Measurements from ENCODE around the gene NLRP12. TPM values are rescaled to one million over a fixed set of nuclear protein-coding genes. Genes with fewer than 3 reads are reported as not detected.

Gene NLRP12
- total RNA-seq, 2 donors from 2014 or later, result 0.34 to 0.57 TPM

- peak overlapping the region; percentile 19 for H3K4me3 Mint-ChIP-seq
- ATAC-seq (no peak), DNase-seq (no peak)
- H3K9me3 ChIP-seq (ENCODE audit: control insufficient read depth, low read length, poor library complexity, severe bottlenecking), result no peaks in the 10 kb centered on the region
- peaks cover 10% of the 10 kb centered on the region for H3K27me3 Mint-ChIP-seq
- no peaks in the 10 kb centered on the region for H3K4me1 Mint-ChIP-seq
- H3K36me3 Mint-ChIP-seq (ENCODE audit: low read depth), result peaks cover under 1% of the 10 kb centered on the region
- H3K27ac Mint-ChIP-seq, result no peak overlapping the region
Observed at GRCh38 chr19:53818756-53819155, 5.4 kb downstream of the NLRP12 start.

DNA sequence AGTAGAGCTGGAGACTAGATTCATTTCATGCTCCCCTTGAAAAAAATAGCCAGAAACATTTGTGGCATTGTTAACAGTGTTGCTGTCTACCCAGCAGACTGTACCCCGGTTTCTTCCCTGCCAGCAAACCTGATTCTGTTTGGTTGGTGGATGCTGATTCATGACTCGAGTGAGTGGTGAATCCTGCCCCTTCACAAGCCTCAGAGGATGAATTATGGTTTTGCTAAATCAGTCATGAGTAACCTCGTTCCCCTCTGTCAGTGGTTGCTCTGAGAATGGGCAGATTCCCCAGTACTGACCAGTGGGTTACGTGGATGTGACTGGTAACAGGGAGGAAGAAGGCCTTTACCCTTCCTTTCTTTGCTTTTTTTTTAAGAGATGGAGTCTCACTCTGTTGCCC is 10.1 kb downstream of the NLRP12 start:
- DNase-seq (no peak), ATAC-seq (no peak)
- H3K27me3 Mint-ChIP-seq, result no peaks in the 10 kb centered on the region
- no peak overlapping the region for H3K4me3 Mint-ChIP-seq
- H3K27ac Mint-ChIP-seq, result no peak overlapping the region
- no peaks in the 10 kb centered on the region for H3K36me3 Mint-ChIP-seq (ENCODE audit: low read depth)
- no peaks in the 10 kb centered on the region for H3K9me3 ChIP-seq (ENCODE audit: control insufficient read depth, low read length, poor library complexity, severe bottlenecking)
- no peaks in the 10 kb centered on the region for H3K4me1 Mint-ChIP-seq

GRCh38 chr19:53812335-53812734 is 11.8 kb downstream of the NLRP12 start:
- DNase-seq, result no peak
- no peaks in the 10 kb centered on the region for H3K9me3 ChIP-seq (ENCODE audit: control insufficient read depth, low read length, poor library complexity, severe bottlenecking)
- Mint-ChIP-seq H3K4me1 (no peaks in the 10 kb centered on the region), H3K36me3 (ENCODE audit: low read depth) (no peaks in the 10 kb centered on the region), H3K4me3 (no peak overlapping the region), H3K27ac (no peak overlapping the region), H3K27me3 (peaks cover under 1% of the 10 kb centered on the region)
- ATAC-seq, result no peak

DNA sequence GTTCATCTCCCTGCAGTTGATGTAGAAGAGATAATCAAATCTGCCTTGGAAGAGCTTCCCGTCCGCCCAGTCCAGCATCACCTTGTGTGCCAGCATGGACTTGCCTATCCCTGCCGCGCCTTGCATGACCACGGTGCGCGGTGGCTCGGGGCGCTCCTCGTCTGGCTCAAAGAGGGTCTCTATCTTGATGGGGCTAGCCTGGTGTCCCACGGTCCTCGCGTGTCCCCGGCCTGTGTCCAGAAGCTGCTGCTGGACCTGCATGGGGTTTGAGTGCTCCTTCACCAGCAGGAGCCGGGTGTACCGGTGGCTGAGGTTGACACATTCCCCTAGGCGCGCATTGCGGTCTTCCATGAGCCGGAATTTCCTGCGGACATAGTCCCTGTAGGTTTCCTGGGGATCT is 13.2 kb downstream of the NLRP12 start:
- no peaks in the 10 kb centered on the region for H3K9me3 ChIP-seq (ENCODE audit: control insufficient read depth, low read length, poor library complexity, severe bottlenecking)
- Mint-ChIP-seq H3K36me3 (ENCODE audit: low read depth) (no peaks in the 10 kb centered on the region), H3K4me3 (no peak overlapping the region), H3K27ac (no peak overlapping the region), H3K27me3 (peaks cover 4% of the 10 kb centered on the region), H3K4me1 (no peaks in the 10 kb centered on the region)
- ATAC-seq, result no peak
- DNase-seq, result no peak

- Mint-ChIP-seq H3K36me3 (ENCODE audit: low read depth) (no peaks in the 10 kb centered on the region), H3K4me3 (no peak overlapping the region), H3K27ac (no peak overlapping the region), H3K4me1 (no peaks in the 10 kb centered on the region), H3K27me3 (peaks cover 4% of the 10 kb centered on the region)
- no peaks in the 10 kb centered on the region for H3K9me3 ChIP-seq (ENCODE audit: control insufficient read depth, low read length, poor library complexity, severe bottlenecking)
- DNase-seq (no peak), ATAC-seq (no peak)
Observed at GRCh38 chr19:53810187-53810546, 13.9 kb downstream of the NLRP12 start.

GRCh38 chr19:53809518-53810186 is 14.5 kb downstream of the NLRP12 start:
- no peaks in the 10 kb centered on the region for H3K9me3 ChIP-seq (ENCODE audit: control insufficient read depth, low read length, poor library complexity, severe bottlenecking)
- H3K27ac Mint-ChIP-seq, result no peak overlapping the region
- no peaks in the 10 kb centered on the region for H3K4me1 Mint-ChIP-seq
- no peaks in the 10 kb centered on the region for H3K36me3 Mint-ChIP-seq (ENCODE audit: low read depth)
- ATAC-seq (no peak), DNase-seq (no peak)
- H3K4me3 Mint-ChIP-seq, result no peak overlapping the region
- peaks cover 4% of the 10 kb centered on the region for H3K27me3 Mint-ChIP-seq

GRCh38 chr19:53808710-53809125 is 15.4 kb downstream of the NLRP12 start:
- no peak overlapping the region for H3K4me3 Mint-ChIP-seq
- DNase-seq, result no peak
- H3K27me3 Mint-ChIP-seq, result peaks cover 4% of the 10 kb centered on the region
- H3K9me3 ChIP-seq (ENCODE audit: control insufficient read depth, low read length, poor library complexity, severe bottlenecking), result no peaks in the 10 kb centered on the region
- no peak for ATAC-seq
- H3K27ac Mint-ChIP-seq, result no peak overlapping the region
- no peaks in the 10 kb centered on the region for H3K36me3 Mint-ChIP-seq (ENCODE audit: low read depth)
- no peaks in the 10 kb centered on the region for H3K4me1 Mint-ChIP-seq

- ATAC-seq (no peak), DNase-seq (no peak)
- Mint-ChIP-seq H3K27me3 (no peaks in the 10 kb centered on the region), H3K27ac (no peak overlapping the region), H3K36me3 (ENCODE audit: low read depth) (no peaks in the 10 kb centered on the region), H3K4me3 (no peak overlapping the region), H3K4me1 (no peaks in the 10 kb centered on the region)
- H3K9me3 ChIP-seq (ENCODE audit: control insufficient read depth, low read length, poor library complexity, severe bottlenecking), result no peaks in the 10 kb centered on the region
Observed at GRCh38 chr19:53801257-53801656, 22.9 kb downstream of the NLRP12 start.

- Mint-ChIP-seq H3K4me1 (peaks cover 2% of the 10 kb centered on the region), H3K36me3 (ENCODE audit: low read depth) (no peaks in the 10 kb centered on the region), H3K27ac (no peak overlapping the region), H3K4me3 (no peak overlapping the region), H3K27me3 (peaks cover 4% of the 10 kb centered on the region)
- no peaks in the 10 kb centered on the region for H3K9me3 ChIP-seq (ENCODE audit: control insufficient read depth, low read length, poor library complexity, severe bottlenecking)
- DNase-seq (no peak), ATAC-seq (no peak)
Observed at GRCh38 chr19:53795019-53795418, 29.1 kb downstream of the NLRP12 start.

- H3K36me3 Mint-ChIP-seq (ENCODE audit: low read depth), result no peaks in the 10 kb centered on the region
Observed at GRCh38 chr19:53792721-53793433, 31.2 kb downstream of the NLRP12 start.

GRCh38 chr19:53789708-53790678 is 34.1 kb downstream of the NLRP12 start:
- Mint-ChIP-seq H3K36me3 (ENCODE audit: low read depth) (no peaks in the 10 kb centered on the region), H3K27me3 (peaks cover 15% of the 10 kb centered on the region), H3K4me3 (no peak overlapping the region), H3K27ac (no peak overlapping the region), H3K4me1 (peaks cover 2% of the 10 kb centered on the region)
- H3K9me3 ChIP-seq (ENCODE audit: control insufficient read depth, low read length, poor library complexity, severe bottlenecking), result no peaks in the 10 kb centered on the region
- ATAC-seq (no peak), DNase-seq (no peak)

More at GRCh38 chr19:53792721-53793433, 31.2 kb downstream of the NLRP12 start:
- Mint-ChIP-seq H3K27me3 (peaks cover 6% of the 10 kb centered on the region), H3K27ac (no peak overlapping the region), H3K4me3 (no peak overlapping the region), H3K4me1 (peaks cover 2% of the 10 kb centered on the region)
- peak; percentile 100 for ATAC-seq
- no peaks in the 10 kb centered on the region for H3K9me3 ChIP-seq (ENCODE audit: control insufficient read depth, low read length, poor library complexity, severe bottlenecking)
- peak; percentile 43 to 65 (median 59) for DNase-seq

DNA sequence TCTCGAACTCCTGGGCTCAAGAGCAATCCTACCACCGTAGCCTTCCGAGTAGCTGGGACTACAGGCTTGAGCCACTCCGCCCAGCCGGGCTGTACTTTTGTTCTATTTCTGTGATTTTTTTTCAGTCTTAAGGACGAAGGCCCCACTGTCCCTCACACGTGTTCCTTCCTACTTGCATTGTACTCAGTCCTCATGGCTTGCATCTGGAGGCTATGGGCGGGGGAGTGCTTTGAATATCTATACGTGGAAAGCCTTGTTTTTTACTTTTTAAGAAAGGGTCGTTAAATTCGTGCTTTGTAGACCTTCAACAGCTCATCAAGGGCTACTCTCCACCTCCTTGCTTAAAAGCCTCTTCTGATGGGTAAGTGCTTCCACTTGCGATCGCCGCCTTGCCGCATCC is 36.8 kb downstream of the NLRP12 start:
- H3K4me3 Mint-ChIP-seq, result no peak overlapping the region
- no peak overlapping the region for H3K27ac Mint-ChIP-seq
- DNase-seq, result no peak
- H3K27me3 Mint-ChIP-seq, result peaks cover 11% of the 10 kb centered on the region
- ATAC-seq, result no peak
- H3K36me3 Mint-ChIP-seq (ENCODE audit: low read depth), result no peaks in the 10 kb centered on the region
- no peaks in the 10 kb centered on the region for H3K4me1 Mint-ChIP-seq
- no peaks in the 10 kb centered on the region for H3K9me3 ChIP-seq (ENCODE audit: control insufficient read depth, low read length, poor library complexity, severe bottlenecking)

- H3K4me1 Mint-ChIP-seq, result no peaks in the 10 kb centered on the region
- no peak overlapping the region for H3K4me3 Mint-ChIP-seq
Observed at GRCh38 chr19:53786744-53787143, 37.4 kb downstream of the NLRP12 start.

More at GRCh38 chr19:53786744-53787143, 37.4 kb downstream of the NLRP12 start:
- Mint-ChIP-seq H3K27me3 (peaks cover 11% of the 10 kb centered on the region), H3K36me3 (ENCODE audit: low read depth) (no peaks in the 10 kb centered on the region), H3K27ac (no peak overlapping the region)
- DNase-seq (no peak), ATAC-seq (no peak)
- no peaks in the 10 kb centered on the region for H3K9me3 ChIP-seq (ENCODE audit: control insufficient read depth, low read length, poor library complexity, severe bottlenecking)
